Neural cell (in vitro differentiated cells): Measurements from ENCODE around the gene RPLP2. TPM values are rescaled to one million over a fixed set of nuclear protein-coding genes. Genes with fewer than 3 reads are reported as not detected.

ENCODE experiments used
- H2AFZ ChIP-seq: fragments of 200-600, 300-800 bp; sonication (generic), shearing (Covaris generic); 2 replicates; pipeline ENCODE4 v1.6.0; 2014; ENCODE audit warnings: low read depth, mild to moderate bottlenecking, antibody characterized with exemption, low read length, moderate library complexity
- H3F3A ChIP-seq: fragments of 200-600 bp; shearing (Covaris generic); 2 replicates; pipeline ENCODE4 v1.6.1; 2016; ENCODE audit warnings: mild to moderate bottlenecking, moderate library complexity, mixed read lengths, antibody characterized with exemption, low read length; ENCODE audit not compliant: insufficient read depth, poor library complexity, severe bottlenecking
- H3K27ac ChIP-seq: fragments of 200-600, 300-800 bp; sonication (generic), shearing (Covaris generic); 2 replicates; pipeline ENCODE4 v1.5.1; 2014; ENCODE audit warnings: mild to moderate bottlenecking, low read length, moderate library complexity
- H3K27me3 ChIP-seq: fragments of 300-800, 200-600 bp; sonication (generic), shearing (Covaris generic); 2 replicates; pipeline ENCODE4 v1.6.0; 2014; ENCODE audit warnings: mild to moderate bottlenecking, low read depth, low read length, moderate library complexity; ENCODE audit not compliant: insufficient read depth
- H3K36me3 ChIP-seq: fragments of 300-800, 200-600 bp; sonication (generic), shearing (Covaris generic); 2 replicates; pipeline ENCODE4 v1.5.1; 2014; ENCODE audit warnings: mild to moderate bottlenecking, antibody characterized with exemption, low read length, moderate library complexity; ENCODE audit not compliant: insufficient read depth
- H3K4me2 ChIP-seq: fragments of 300-800, 200-600 bp; sonication (generic), shearing (Covaris generic); 2 replicates; pipeline ENCODE4 v1.6.0; 2014; ENCODE audit warnings: mild to moderate bottlenecking, low read length
- H3K4me3 ChIP-seq: fragments of 300-800, 200-600 bp; sonication (generic), shearing (Covaris generic); 2 replicates; pipeline ENCODE4 v1.5.1; 2014; ENCODE audit warnings: mild to moderate bottlenecking, low read length, moderate library complexity
- H3K79me2 ChIP-seq: fragments of 200-600 bp; shearing (Covaris generic); replicated peaks from 2 replicates; pipeline ENCODE4 v1.6.0; 2014; ENCODE audit warnings: mild to moderate bottlenecking, low read length, moderate library complexity; ENCODE audit not compliant: insufficient read depth
- H3K9ac ChIP-seq: fragments of 300-800, 200-600 bp; sonication (generic), shearing (Covaris generic); 2 replicates; pipeline ENCODE4 v1.6.1; 2016; ENCODE audit warnings: mild to moderate bottlenecking, low read length, mixed read lengths
- H3K9me2 ChIP-seq: fragments of 200-600 bp; shearing (Covaris generic); 2 replicates; pipeline ENCODE4 v1.6.1; 2016; ENCODE audit warnings: mild to moderate bottlenecking, low read length, mixed read lengths; ENCODE audit not compliant: insufficient read depth
- H3K9me3 ChIP-seq: fragments of 200-600, 300-800 bp; sonication (generic), shearing (Covaris generic); 2 replicates; pipeline ENCODE4 v1.6.1; 2016; ENCODE audit warnings: mild to moderate bottlenecking, mixed run types, low read length, moderate library complexity, mixed read lengths
- H4K20me1 ChIP-seq: fragments of 200-600 bp; shearing (Covaris generic); 2 replicates; pipeline ENCODE4 v1.6.1; 2016; ENCODE audit warnings: mild to moderate bottlenecking, mixed run types; ENCODE audit not compliant: insufficient read depth
- CTCF ChIP-seq: fragments of 450-650 bp; IDR thresholded peaks from 2 replicates; pipeline ENCODE4 v1.5.1; 2014; ENCODE audit warnings: antibody characterized with exemption, mild to moderate bottlenecking, moderate library complexity; ENCODE audit not compliant: poor library complexity, severe bottlenecking
- EP300 ChIP-seq: fragments of 450-650 bp; conservative IDR thresholded peaks from 2 replicates; pipeline ENCODE4 v1.6.1; 2014; ENCODE audit warnings: antibody characterized with exemption, mild to moderate bottlenecking, moderate library complexity; ENCODE audit not compliant: poor library complexity, severe bottlenecking
- EZH2 ChIP-seq: fragments of 200-600, 300-800 bp; shearing (Covaris generic), sonication (generic); IDR thresholded peaks from 2 replicates; pipeline ENCODE4 v1.6.1; 2014; ENCODE audit warnings: antibody characterized with exemption, low read length, borderline replicate concordance, mild to moderate bottlenecking; ENCODE audit not compliant: insufficient read depth, poor library complexity, severe bottlenecking
- MXI1 ChIP-seq: fragments of 450-650 bp; conservative IDR thresholded peaks from 2 replicates; pipeline ENCODE4 v1.6.1; 2014; ENCODE audit warnings: antibody characterized with exemption, mild to moderate bottlenecking; ENCODE audit not compliant: poor library complexity, severe bottlenecking
- POLR2AphosphoS5 ChIP-seq: IDR thresholded peaks from 2 replicates; pipeline ENCODE4 v1.6.1; 2012
- RAD21 ChIP-seq: fragments of 450-650 bp; conservative IDR thresholded peaks from 2 replicates; pipeline ENCODE4 v1.6.1; 2014; ENCODE audit warnings: antibody characterized with exemption, mild to moderate bottlenecking, moderate library complexity
- SMC3 ChIP-seq: fragments of 450-650 bp; conservative IDR thresholded peaks from 2 replicates; pipeline ENCODE4 v1.6.1; 2014; ENCODE audit warnings: antibody characterized with exemption, mild to moderate bottlenecking, moderate library complexity; ENCODE audit not compliant: poor library complexity
- polyA plus RNA-seq: library from polyadenylated mRNA; depleted of rRNA; stranded (reverse); fragments of >200 nt; gene quantifications from 2 replicates; pipeline ENCODE4 v1.2.3, GENCODE V29; 2014

Gene RPLP2
- polyA plus RNA-seq, 1 donor from 2014 or later, result 147 TPM

- Histone ChIP-seq H3K79me2 (no peaks in the 10 kb centered on the region), H3K9me2 (no peaks in the 10 kb centered on the region), H4K20me1 (no peaks in the 10 kb centered on the region), H3F3A (no peaks in the 10 kb centered on the region), H3K4me3 (peak overlapping the region; percentile 69), H3K9ac (peak overlapping the region; percentile 75), H3K4me2 (peak overlapping the region; percentile 4), H3K27ac (peak overlapping the region; percentile 34), H3K36me3 (no peaks in the 10 kb centered on the region), H3K27me3 (peaks cover 31% of the 10 kb centered on the region), H3K9me3 (no peaks in the 10 kb centered on the region), H2AFZ (no peak overlapping the region)
- no peak for TF ChIP-seq EP300
- no peak for TF ChIP-seq SMC3
- TF ChIP-seq EZH2, result no peak
- TF ChIP-seq MXI1, result no peak
Observed at GRCh38 chr11:831961-832528, 22.3 kb downstream of the RPLP2 start.

DNA sequence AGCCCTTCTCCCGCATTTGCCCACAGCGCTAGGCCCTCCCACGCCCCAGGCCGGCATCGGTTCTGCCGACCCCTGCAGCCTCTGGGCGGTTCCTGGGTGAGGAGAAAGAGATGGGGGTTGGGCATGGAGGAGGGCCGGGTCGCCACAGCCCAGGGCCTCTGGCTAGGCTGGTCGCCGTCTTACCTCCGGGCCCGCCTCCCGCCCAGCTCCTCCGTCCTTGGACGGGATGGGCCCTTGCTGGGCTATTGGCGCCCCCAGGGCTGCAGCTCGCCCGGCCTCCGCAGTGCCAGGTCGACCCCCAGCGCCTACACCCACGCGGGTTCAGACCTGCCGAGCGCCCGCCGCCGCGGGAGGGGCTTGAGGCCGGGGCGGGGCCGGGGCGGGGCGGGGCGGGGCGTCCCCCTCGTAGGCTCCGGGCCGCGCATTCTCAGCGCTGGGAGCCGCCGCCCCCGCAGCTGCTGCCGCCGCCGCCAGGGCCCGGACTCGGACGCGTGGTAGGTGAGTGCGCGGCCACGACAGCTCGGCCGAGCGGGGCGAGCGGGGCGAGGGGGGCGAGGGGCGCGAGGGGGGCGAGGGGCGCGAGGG lies 22.9 kb downstream of the RPLP2 start, which contains the start of gene CD151:
CD151 (plus strand) TSS at position 424 of the 585 bp plus-strand sequence. CDS start 3,118 bp downstream, outside the sequence.
- H3K9ac ChIP-seq, result peak within 1 kb of the TSS; percentile 75
- H3K27me3 ChIP-seq, result peaks cover 28% of the 10 kb centered on the region
- H3K27ac ChIP-seq, result peak within 1 kb of the TSS; percentile 34
- no peaks in the 10 kb centered on the region for H3K36me3 ChIP-seq
- no peaks in the 10 kb centered on the region for H3K9me2 ChIP-seq
- no peaks in the 10 kb centered on the region for H3K79me2 ChIP-seq
- peak within 1 kb of the TSS; percentile 59 for H3K4me2 ChIP-seq
- no peaks in the 10 kb centered on the region for H3F3A ChIP-seq
- H4K20me1 ChIP-seq, result no peaks in the 10 kb centered on the region
- H2AFZ ChIP-seq, result no peak within 1 kb of the TSS
- H3K4me3 ChIP-seq, result peak within 1 kb of the TSS; percentile 81
- H3K9me3 ChIP-seq, result no peaks in the 10 kb centered on the region
- peak; percentile 34 for TF ChIP-seq POLR2AphosphoS5
- no peak for TF ChIP-seq EZH2

DNA sequence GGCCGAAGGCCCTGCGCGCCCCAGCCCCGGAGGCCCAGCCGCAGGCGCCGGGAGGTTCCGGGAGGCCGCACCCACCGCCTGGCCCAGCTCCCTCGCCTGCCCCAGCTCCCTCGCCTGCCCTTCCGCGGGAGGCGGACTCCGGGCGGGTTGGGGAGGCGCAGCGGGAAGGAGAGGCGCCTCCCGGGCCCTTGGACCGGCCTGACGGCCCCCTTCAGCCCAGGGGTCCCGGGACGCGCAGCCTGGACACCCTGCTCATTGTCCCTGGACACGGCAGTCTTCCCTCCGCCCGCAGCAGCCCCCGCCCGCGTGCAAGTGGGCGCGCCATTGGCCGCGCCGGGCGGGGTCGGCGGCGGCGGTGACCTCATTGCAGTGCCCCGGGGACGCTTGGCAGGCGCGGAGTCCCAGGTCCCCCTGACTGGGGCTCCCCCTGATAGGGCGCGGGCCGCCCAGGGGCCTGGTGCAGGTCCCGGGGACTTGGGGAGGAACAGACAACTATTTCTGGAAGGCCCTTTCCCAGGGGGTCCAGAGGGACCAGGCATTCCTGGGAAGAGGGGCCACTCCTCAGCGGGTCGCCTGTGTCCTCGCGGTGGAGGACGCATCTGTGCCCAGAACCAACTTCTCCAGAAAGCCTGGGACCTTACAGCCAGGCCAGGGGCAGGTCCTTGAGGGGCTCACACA lies 23.5 kb downstream of the RPLP2 start:
- Histone ChIP-seq H3K9me3 (no peaks in the 10 kb centered on the region), H3K79me2 (no peaks in the 10 kb centered on the region), H3K27ac (no peak overlapping the region), H3K4me3 (peak overlapping the region; percentile 81), H4K20me1 (no peaks in the 10 kb centered on the region), H2AFZ (no peak overlapping the region), H3K9ac (peak overlapping the region; percentile 75), H3K36me3 (no peaks in the 10 kb centered on the region), H3K4me2 (peak overlapping the region; percentile 59), H3F3A (no peaks in the 10 kb centered on the region), H3K9me2 (no peaks in the 10 kb centered on the region), H3K27me3 (peaks cover 25% of the 10 kb centered on the region)
- TF ChIP-seq POLR2AphosphoS5 (peak; percentile 37), MXI1 (peak; percentile 34), RAD21 (peak; percentile 10), EZH2 (no peak)

DNA sequence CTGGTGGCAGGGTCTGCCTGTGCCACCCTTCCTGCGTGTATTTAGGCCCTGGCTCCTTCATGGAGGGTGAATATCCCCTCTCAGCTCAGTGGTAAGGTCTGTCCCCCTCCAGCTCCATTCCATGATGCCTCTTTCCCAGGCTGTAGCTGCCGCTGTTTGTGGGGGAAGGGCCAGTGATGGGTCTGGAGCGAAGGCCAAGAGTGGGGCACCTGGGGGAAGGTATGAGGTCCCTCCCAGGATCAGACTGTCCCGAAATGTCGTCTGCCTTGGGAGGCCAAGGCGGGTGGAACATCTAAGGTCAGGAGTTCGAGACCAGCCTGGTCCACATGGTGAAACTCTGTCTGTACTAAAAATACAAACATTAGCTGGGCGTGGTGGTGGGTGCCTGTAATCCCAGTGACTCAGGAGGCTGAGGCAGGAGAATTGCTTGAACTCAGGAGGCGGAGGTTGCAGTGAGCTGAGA lies 24.1 kb downstream of the RPLP2 start:
- Histone ChIP-seq H3K79me2 (no peaks in the 10 kb centered on the region), H3K4me2 (peak overlapping the region; percentile 59), H3K9me3 (no peaks in the 10 kb centered on the region), H3K4me3 (peak overlapping the region; percentile 81), H3K27me3 (peaks cover 24% of the 10 kb centered on the region), H4K20me1 (no peaks in the 10 kb centered on the region), H3F3A (no peaks in the 10 kb centered on the region), H3K9ac (peak overlapping the region; percentile 75), H3K36me3 (no peaks in the 10 kb centered on the region), H3K27ac (no peak overlapping the region), H2AFZ (no peak overlapping the region), H3K9me2 (no peaks in the 10 kb centered on the region)
- no peak for TF ChIP-seq CTCF
